ENCODE measurements around the gene MXRA8.

GRCh38 chr1:1359664-1360468 is 1.5 kb upstream of the MXRA8 start:
- TF ChIP-seq CTCF (IDR thresholded peaks at IDR 0.05; ENCODE audit: borderline replicate concordance, extremely low read depth, low read length, poor library complexity, severe bottlenecking) (no peak), EZH2 (IDR thresholded peaks at IDR 0.05; ENCODE audit: borderline replicate concordance, low read depth, low read length, severe bottlenecking) (no peak)

Data from DND-41 (cell line).